ENCODE results near the gene MFAP2.

MFAP2 gene

DNA sequence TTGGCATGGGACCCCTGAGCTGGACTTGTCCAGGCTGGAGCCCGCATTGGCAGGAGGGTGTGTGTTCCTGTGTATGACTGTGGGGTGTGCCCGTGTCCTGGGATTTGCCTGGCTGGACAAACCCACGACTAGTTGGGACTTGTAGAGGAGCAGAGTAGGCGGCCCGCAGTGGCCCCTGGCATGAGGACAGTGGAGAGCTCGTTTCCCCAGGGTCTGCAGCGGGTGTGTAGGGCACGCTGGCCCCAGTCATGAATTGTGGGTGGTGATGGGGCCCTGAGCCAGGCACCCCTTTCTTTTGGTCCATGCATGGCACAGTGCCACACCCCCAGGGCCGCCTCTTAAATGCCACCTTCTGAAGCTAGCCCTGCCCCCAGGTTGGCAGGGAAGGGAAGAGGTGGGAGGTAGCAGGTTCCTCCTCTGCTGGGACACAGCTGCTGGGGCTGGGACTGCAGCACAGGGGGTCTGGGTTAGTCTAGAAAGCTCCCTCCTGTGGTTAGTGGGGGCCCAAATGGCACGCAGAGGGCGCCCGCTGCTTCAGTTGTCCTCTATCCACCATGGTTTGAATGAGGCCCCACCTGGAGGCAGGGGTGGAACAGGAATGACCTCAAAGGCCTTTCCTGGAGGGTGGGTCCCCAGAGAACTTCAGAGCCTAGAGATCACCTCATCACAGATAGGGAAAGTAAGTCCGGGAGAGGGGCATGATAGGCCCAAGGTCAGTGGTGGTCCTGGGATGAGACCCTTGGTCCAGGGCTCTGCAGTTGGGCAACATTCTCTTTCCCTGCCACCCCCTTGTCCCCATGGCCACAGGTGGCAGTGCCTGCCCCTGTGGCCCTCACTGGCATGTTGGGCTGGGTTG, 54.6 kb downstream of the MFAP2 start:
- Histone ChIP-seq H3K27ac (ENCODE audit: low read depth, low read length) (no peak overlapping the region), H3K4me1 (ENCODE audit: control insufficient read depth in 5 of 5, insufficient read depth in 5 of 5, low read length in 5 of 5) (peaks cover 0 to 10% (median 7%) of the 10 kb centered on the region in 5 donors)

DNA sequence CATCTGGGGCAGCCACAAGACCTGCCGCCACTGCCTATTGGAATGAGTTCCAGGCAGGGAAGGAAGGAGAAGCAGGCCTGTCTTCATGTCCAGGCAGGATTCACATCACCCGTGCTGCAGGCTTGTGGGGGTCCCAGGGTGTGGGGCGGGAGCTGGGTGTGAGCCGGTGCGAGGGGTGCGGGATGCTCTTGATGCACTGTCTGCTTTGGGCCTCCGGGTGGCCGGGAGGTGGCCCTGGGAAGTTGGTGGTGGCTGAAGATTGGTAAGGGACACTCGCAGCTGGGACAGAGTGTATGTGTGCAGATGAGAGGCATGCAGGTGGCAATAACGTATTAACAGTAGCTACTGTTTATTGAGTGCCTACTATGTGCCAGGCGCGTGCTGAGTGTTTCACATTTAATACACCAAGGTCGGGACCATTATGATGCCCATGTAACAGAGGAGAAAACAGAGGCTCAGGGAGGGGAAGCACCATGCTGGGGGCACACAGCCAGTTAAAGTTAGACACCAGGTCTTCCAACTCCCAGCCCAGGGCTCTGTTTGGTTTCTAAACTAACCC, 55.4 kb downstream of the MFAP2 start:
- H3K4me1 ChIP-seq (ENCODE audit: control insufficient read depth in 5 of 5, insufficient read depth in 5 of 5, low read length in 5 of 5), result peaks cover 0 to 10% (median 7%) of the 10 kb centered on the region in 5 donors
- H3K36me3 ChIP-seq (ENCODE audit: control insufficient read depth in 5 of 5, insufficient read depth in 5 of 5, low read length in 5 of 5), result peaks cover 0 to 14% (median 2%) of the 10 kb centered on the region in 5 donors
- no peaks in the 10 kb centered on the region for H3K9me3 ChIP-seq (ENCODE audit: control insufficient read depth in 5 of 5, low read length in 5 of 5)
- H3K27me3 ChIP-seq (ENCODE audit: control insufficient read depth in 5 of 5, insufficient read depth in 4 of 5, low read length in 5 of 5), result peaks cover 0 to 14% (median 5%) of the 10 kb centered on the region in 5 donors
- peak overlapping the region in 1 of 5 donors; percentile 5 for H3K9ac ChIP-seq (ENCODE audit: low read length in 5 of 5)
- H3K4me3 ChIP-seq (ENCODE audit: low read depth in 1 of 5, low read length in 5 of 5), result no peak overlapping the region
- no peak overlapping the region for H3K27ac ChIP-seq (ENCODE audit: low read depth, low read length)

More for the DNA sequence above, 54.6 kb downstream of the MFAP2 start:
- Histone ChIP-seq H3K9ac (ENCODE audit: low read length in 5 of 5) (peak overlapping the region in 1 of 5 donors; percentile 5), H3K27me3 (ENCODE audit: control insufficient read depth in 5 of 5, insufficient read depth in 4 of 5, low read length in 5 of 5) (peaks cover 0 to 14% (median 5%) of the 10 kb centered on the region in 5 donors), H3K4me3 (ENCODE audit: low read depth in 1 of 5, low read length in 5 of 5) (no peak overlapping the region), H3K9me3 (ENCODE audit: control insufficient read depth in 5 of 5, low read length in 5 of 5) (no peaks in the 10 kb centered on the region), H3K36me3 (ENCODE audit: control insufficient read depth in 5 of 5, insufficient read depth in 5 of 5, low read length in 5 of 5) (peaks cover 0 to 22% (median 11%) of the 10 kb centered on the region in 5 donors)

Data from subcutaneous abdominal adipose tissue (tissue), 5 donors.